ENCODE results near the gene TIAM1.

The TIAM1 gene

GRCh38 chr21:31351960-31352359, 7.9 kb upstream of the TIAM1 start:
- no peak for DNase-seq

DNA sequence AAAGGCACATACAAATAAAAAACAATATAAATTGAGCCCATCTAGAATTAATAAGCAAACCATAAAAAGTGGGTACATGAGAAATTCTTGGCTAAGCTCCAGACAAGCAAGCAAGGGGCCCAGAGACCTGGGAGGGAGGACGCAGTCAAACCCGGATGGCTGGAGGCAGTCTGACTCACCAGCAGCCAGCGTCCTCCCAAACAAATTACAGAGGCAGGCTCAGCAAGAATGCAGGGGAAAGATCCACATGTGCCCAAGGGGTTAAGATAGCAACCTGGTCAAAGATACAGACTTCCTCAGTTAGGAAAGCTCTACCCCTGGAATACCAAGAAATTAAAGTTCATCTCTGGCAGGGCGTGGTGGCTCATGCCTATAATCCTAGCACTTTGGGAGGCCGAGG, 7.4 kb upstream of the TIAM1 start:
- no peak for DNase-seq

GRCh38 chr21:31349208-31349607, 5.1 kb upstream of the TIAM1 start:
- DNase-seq: no peak

- DNase-seq: no peak
These were observed 4.1 kb upstream of the TIAM1 start for GRCh38 chr21:31348188-31348587.

DNA sequence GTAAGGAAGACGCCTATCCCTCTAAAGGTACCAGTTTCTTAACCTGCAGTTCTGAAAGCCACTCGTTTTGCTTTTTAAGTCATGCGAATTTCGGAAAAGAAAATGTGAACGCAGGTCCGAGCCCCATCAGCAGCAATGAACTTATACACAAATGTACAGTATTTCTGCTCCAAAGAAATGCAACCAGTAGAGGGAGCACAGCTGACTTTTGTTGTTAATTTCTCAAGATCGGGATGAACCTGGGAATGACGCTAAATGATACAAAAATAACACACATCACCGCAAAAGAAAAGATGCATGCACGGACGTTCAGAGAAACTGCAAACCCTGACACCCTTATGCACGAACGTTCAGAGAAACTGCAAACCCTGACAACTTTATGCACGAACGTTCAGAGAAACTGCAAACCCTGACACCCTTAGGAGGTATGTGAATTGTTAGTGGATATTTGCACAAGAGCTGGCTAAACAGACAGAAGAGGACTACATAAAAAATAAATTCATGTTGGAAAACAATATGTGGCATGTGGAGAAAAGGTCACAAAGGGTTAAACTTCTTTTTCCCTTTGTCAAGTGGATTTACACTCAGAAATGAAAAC, 3.5 kb upstream of the TIAM1 start:
- no peak for DNase-seq

DNA sequence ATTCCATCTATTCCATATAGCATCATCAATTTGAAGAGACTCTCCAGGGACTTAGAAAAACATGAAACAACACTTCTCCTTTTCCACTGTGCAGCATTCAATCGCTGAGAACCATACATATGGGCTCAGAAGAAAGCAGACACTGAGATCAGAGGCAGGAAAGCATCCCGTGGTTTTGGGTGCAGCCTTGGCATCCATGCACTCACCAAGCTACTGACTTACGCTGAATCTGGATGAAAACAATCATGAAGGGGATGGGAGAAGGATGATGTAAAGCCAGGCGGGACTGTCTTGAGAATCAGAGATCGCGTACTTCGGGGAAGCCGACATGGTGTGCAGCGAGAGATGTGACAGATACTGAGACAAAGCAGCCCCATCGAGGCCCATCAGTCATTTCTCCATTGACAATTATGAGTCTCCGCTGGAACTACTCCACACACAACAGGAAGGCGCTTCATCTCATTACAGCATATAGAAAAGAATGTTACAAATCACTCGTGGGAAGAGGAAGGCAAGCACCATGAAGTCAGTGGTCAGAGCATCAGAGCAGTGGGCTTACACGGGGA, 2.3 kb upstream of the TIAM1 start:
- DNase-seq: no peak

GRCh38 chr21:31345136-31345535, 1.1 kb upstream of the TIAM1 start:
- no peak for DNase-seq

GRCh38 chr21:31343030-31343510, 991 bp downstream of the TIAM1 start:
- no peak for DNase-seq

DNA sequence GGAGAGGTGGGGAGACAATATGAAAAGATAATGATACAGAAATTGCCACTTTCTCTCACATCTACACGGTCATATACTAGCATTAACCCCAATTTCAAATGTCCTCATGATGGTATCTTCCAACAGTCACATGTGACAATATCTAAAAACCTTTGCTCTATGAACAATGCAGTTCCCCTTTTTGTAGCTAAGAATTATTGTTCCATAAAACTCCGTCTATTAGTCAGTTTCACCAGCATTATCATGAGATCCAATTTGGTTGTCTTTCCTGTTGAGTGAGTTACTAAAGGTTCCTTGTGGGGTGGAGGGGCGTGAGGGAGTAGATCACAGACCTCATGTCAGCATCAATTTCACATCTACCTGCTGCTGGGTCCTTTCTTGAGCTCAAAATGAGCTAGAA, 1.7 kb downstream of the TIAM1 start:
- no peak for DNase-seq

GRCh38 chr21:31340942-31341487, 3.0 kb downstream of the TIAM1 start:
- no peak for DNase-seq

DNA sequence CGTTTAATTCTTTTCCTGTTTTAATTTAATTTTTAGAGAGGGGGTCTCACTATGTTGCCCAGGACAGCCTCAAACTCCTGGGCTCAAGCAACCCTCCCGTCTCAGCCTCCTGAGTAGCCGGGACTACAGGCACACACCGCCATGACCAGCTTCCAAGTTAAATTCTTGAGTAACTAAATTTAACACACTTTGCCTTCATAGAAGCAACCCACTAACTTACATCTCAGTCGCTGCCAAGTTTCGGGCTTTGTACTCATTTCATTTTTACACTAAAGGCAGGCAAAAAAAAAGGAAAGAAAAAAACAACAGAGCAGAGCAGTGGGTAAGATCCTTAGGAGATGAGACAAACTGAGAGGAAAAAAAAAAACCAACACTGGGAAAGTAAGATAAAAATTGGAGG, 3.5 kb downstream of the TIAM1 start:
- no peak for DNase-seq

DNA sequence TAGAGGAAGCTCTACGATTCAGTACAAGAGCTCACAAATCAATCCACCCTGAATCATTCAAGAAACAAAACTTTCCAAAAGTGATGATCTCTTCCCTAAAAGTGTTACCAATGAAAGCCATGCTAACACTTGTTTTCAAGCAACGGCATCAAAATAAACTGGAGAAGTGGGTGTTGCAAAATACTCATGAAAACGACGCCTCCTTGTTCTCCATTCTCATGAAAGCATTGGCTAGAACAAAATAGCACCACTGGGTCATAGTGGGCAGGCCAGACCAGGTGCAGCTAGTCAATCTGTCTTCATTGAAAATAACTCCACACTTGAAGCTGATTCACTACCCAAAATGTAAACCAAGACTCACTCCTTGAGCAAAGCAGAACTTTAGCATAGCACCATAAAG, 4.3 kb downstream of the TIAM1 start:
- no peak for DNase-seq

- DNase-seq: no peak
These were observed 5.1 kb downstream of the TIAM1 start for GRCh38 chr21:31338908-31339368.

DNA sequence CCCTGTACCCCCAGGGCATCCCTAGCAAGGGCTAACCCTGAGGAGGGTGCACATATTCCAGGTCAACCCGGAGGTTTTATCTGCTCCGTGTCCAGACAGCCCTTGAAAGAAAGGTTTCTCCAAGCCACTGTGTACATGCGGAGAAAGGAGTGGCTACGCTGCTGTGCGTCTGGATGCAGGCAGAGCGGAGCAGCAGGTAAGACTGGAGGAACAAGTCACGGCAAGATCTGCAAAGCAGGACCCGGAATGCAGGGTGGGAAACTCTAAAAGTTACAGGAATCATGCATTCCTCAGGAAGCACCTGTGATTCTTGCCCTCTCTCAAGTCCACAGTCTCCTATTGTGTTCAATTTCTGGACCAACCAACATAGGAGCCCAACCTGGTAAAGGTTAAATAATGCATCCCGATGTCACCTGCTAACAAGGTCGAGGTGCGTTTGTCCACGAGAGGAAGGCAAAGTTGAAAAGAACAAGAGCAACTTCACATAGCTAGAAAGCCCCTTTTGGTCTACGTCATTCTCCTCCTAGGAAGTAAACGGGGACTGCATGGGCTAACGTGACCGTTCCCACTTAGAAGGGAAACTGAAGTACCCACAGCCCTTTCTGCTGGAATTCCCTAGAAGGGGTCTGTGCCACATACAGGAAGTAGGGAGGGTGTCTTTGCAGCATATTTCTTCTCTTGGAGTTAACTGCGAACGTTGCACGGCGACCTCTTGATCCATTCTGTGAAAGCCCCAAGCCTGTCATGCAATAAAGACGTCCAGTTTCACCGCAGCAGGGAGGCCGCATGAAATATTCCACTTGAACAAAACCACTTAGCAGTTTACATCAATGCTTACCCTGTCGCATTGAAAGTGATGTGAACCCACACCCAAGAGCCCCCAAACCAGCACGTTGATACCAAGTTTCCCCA, 5.8 kb downstream of the TIAM1 start:
- no peak for DNase-seq

DNA sequence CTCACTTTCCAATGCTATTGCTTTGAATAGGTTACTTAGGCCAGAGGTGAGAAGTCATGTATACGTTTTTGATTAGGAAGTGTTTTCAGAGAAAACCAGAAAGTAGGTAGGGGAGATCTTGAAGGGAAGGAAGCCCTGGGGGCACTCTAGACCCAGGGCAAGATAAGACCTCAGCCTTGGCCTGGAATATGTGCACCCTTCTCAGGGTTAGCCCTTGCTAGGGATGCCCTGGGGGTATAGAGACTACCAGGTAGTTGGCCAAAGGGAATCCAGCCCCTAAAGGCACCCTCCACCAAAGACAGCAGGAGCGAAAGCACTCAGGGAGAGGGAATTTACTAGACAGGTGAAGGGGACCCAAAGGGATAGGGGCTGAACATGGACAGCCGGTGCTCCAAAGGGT, 7.0 kb downstream of the TIAM1 start:
- DNase-seq: no peak

- DNase-seq: no peak
These were observed 7.4 kb downstream of the TIAM1 start for GRCh38 chr21:31336739-31337040.

- no peak for DNase-seq
These were observed 7.9 kb downstream of the TIAM1 start for GRCh38 chr21:31335957-31336738.

DNA sequence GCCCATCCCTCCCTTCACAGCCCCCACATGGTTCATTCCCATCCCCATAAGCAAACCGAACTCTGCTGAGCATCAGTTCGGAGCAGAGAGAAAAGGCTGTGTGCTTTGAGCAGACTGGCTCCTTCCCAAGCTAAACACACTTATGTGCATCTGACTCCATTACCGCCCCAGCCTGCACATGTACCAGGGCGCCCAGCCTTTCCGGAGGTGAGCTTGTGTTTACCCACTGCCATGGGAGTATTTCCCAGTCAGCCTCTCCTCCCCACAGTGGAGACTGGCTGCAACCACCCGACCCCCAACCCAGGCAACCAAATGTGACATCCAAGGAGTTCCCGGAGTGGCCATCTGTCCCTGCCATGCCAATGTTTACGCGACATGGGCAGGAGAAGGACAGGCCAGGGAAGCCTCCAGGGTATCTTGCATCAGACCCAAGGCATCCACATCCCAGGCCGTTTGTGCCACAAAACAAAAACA, 9.4 kb downstream of the TIAM1 start:
- DNase-seq: no peak

DNA sequence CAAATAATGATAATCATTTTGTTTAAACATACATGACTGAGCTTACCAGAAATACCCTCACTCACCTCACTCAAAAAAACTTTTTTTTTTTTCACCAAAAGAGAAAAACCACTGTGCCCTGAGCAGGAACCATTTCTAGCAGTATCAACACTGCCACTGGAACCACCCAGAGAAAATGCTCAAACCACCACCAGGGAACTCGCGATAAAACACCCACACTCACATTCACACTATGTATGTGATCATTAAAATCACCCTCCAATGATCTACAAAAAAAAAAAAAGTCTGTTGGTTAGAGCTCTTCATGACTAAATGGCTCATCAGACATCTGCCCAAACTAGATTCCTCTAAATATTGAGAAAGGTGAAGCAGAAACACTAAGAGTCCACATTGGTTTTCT, 11.5 kb downstream of the TIAM1 start:
- DNase-seq: no peak

GRCh38 chr21:31331231-31331630, 12.8 kb downstream of the TIAM1 start:
- no peak for DNase-seq

- DNase-seq: no peak
These were observed 13.9 kb downstream of the TIAM1 start for GRCh38 chr21:31330144-31330483.

GRCh38 chr21:31329456-31330143, 14.5 kb downstream of the TIAM1 start:
- DNase-seq: no peak

Data from SIG-M5 (cell line).